Lung (tissue), 12 donors: ENCODE measurements around the gene ARL3. TPM values are rescaled to one million over a fixed set of nuclear protein-coding genes. Genes with fewer than 3 reads are reported as not detected.

Experiments used
- ATAC-seq: fragments of 200-7000 bp; cut with Tn5 transposase; one replicate; pipeline ENCODE4 v1.9.1; 2020; ENCODE audit warnings: moderate number of reproducible peaks; ENCODE audit not compliant: insufficient read depth, low FRiP score
- DNase-seq, 3 donors: peaks; one replicate each; pipeline ENCODE4 v3.0.0-alpha.2; 2013 to 2017
- H3K27ac ChIP-seq, 2 donors: one replicate each; pipeline ENCODE4 v1.5.1; 2013; ENCODE audit warnings: mild to moderate bottlenecking in 2 of 2, moderate library complexity in 2 of 2, control low read depth in 1 of 2, inconsistent platforms in 1 of 2, low read depth in 1 of 2, low read length in 1 of 2
- H3K27me3 ChIP-seq, 3 donors: one replicate each; pipeline ENCODE4 v1.5.1; 2013; ENCODE audit warnings: low read length in 2 of 3; ENCODE audit not compliant: control insufficient read depth in 3 of 3, insufficient read depth in 3 of 3
- H3K36me3 ChIP-seq, 4 donors: one replicate each; pipeline ENCODE4 v1.5.1; 2013; ENCODE audit warnings: low read length in 4 of 4, mild to moderate bottlenecking in 1 of 4, moderate library complexity in 1 of 4; ENCODE audit not compliant: control insufficient read depth in 4 of 4, insufficient read depth in 4 of 4
- H3K4me1 ChIP-seq, 5 donors: one replicate each; pipeline ENCODE4 v1.5.1; 2013; ENCODE audit warnings: low read length in 5 of 5, mild to moderate bottlenecking in 2 of 5, moderate library complexity in 1 of 5; ENCODE audit not compliant: control insufficient read depth in 5 of 5, insufficient read depth in 5 of 5
- H3K4me3 ChIP-seq: one replicate; pipeline ENCODE4 v1.5.1; 2013; ENCODE audit warnings: mild to moderate bottlenecking, control low read depth, moderate library complexity
- H3K9ac ChIP-seq, 2 donors: one replicate each; pipeline ENCODE4 v1.5.1; 2013; ENCODE audit warnings: low read length in 2 of 2, control low read depth in 1 of 2; ENCODE audit not compliant: insufficient read depth in 1 of 2
- H3K9me3 ChIP-seq, 4 donors: one replicate each; pipeline ENCODE4 v1.5.1; 2013; ENCODE audit warnings: low read length in 3 of 4, mild to moderate bottlenecking in 1 of 4, moderate library complexity in 1 of 4; ENCODE audit not compliant: control insufficient read depth in 4 of 4, insufficient read depth in 3 of 4
- CTCF ChIP-seq: IDR thresholded peaks from 2 replicates; pipeline ENCODE4 v1.5.1; 2012; ENCODE audit warnings: mild to moderate bottlenecking; ENCODE audit errors: control extremely low read depth, extremely low read depth
- WGBS, 2 donors: extraction: QIAGEN DNeasy Blood & Tissue Kit; methylation state at CpG; one replicate each; pipeline ENCODE4 v1.1.7; 2013; 5-methylcytosine and 5-hydroxymethylcytosine counted together
- polyA plus RNA-seq, 2 donors: library from polyadenylated mRNA; stranded (reverse); fragments of 200-250 nt; gene quantifications; one replicate each; pipeline ENCODE4 v1.2.1, GENCODE V29; 2013
- total RNA-seq, 2 donors: library from RNA; depleted of rRNA in 1 of 2; stranded (reverse); fragments of >200 nt in 1 of 2; gene quantifications; one replicate each; pipeline ENCODE4 v1.2.1, GENCODE V29; 2014 to 2021
- donor health status: control.
- donor health status: control.
- donor health status: Bipolar disorder and iron deficiency.
- donor health status: healthy.
- donor health status: DM: yes; HTN: yes; CAD: no.

Gene ARL3
- total and polyA plus RNA-seq, 4 donors: 6.7 to 12.2 (median 9.7) TPM

GRCh38 chr10:102674566-102674965 lies 39.6 kb downstream of the ARL3 start:
- peak in 2 of 3 donors; percentile 30 to 53 for DNase-seq
- H3K9ac ChIP-seq: peak overlapping the region in 1 of 2 donors; percentile 19
- H3K36me3 ChIP-seq: no peaks in the 10 kb centered on the region
- 27 to 62% methylated on average over 2 of the region's 2 CpGs for WGBS, 2 donors
- peak overlapping the region; percentile 76 to 91 for H3K27ac ChIP-seq
- no peaks in the 10 kb centered on the region for H3K27me3 ChIP-seq
- H3K4me1 ChIP-seq: peaks cover 17 to 76% (median 43%) of the 10 kb centered on the region in 5 donors
- no peak for ATAC-seq
- H3K9me3 ChIP-seq: no peaks in the 10 kb centered on the region
- no peak overlapping the region for H3K4me3 ChIP-seq
- TF ChIP-seq CTCF: no peak

GRCh38 chr10:102673819-102674511 lies 40.2 kb downstream of the ARL3 start:
- Histone ChIP-seq H3K9ac (peak overlapping the region; percentile 30 to 34), H3K9me3 (no peaks in the 10 kb centered on the region), H3K4me1 (peaks cover 14 to 74% (median 40%) of the 10 kb centered on the region in 5 donors), H3K36me3 (no peaks in the 10 kb centered on the region), H3K4me3 (no peak overlapping the region), H3K27ac (peak overlapping the region; percentile 76 to 91), H3K27me3 (no peaks in the 10 kb centered on the region)
- DNase-seq (peak; percentile 73 to 87 (median 82)), ATAC-seq (peak; percentile 10)
- 2 to 3% methylated on average over 19 of the region's 19 CpGs for WGBS, 2 donors
- TF ChIP-seq CTCF: no peak

- Histone ChIP-seq H3K27me3 (no peaks in the 10 kb centered on the region), H3K27ac (peak overlapping the region; percentile 63 to 76), H3K4me3 (no peak overlapping the region), H3K36me3 (no peaks in the 10 kb centered on the region), H3K9ac (peak overlapping the region in 1 of 2 donors; percentile 30), H3K9me3 (no peaks in the 10 kb centered on the region), H3K4me1 (peaks cover 12 to 68% (median 36%) of the 10 kb centered on the region in 5 donors)
- DNase-seq (no peak), ATAC-seq (no peak)
- 57 to 70% methylated on average over 13 of the region's 13 CpGs for WGBS, 2 donors
- TF ChIP-seq CTCF: no peak
Measured at GRCh38 chr10:102673236-102673818, 40.9 kb downstream of the ARL3 start.
